H1 (cell line): ENCODE data around the gene TEX14.

Experiments
- CBX5 ChIP-seq: fragments of 300-800, 300-1000 bp; sonication (generic); IDR thresholded peaks from 2 replicates; pipeline ENCODE4 v1.7.1; 2016; ENCODE audit warnings: antibody characterized with exemption, low read length, low read depth
- CTCF ChIP-seq, 3 experiments: IDR thresholded peaks; 1 replicate in 2 of 3; 2 replicates in 1 of 3; pipeline versions ENCODE4 v1.5.1 to v1.6.1; 2011; ENCODE audit warnings: low read length in 3 of 3, mild to moderate bottlenecking in 3 of 3, inconsistent platforms in 2 of 3, low read depth in 1 of 3, moderate library complexity in 1 of 3; ENCODE audit not compliant: insufficient read depth in 1 of 3; ENCODE audit errors: control extremely low read depth in 1 of 3
- EZH2 ChIP-seq: fragments of 200-600 bp; sonication (generic); IDR thresholded peaks from 2 replicates; pipeline ENCODE4 v1.7.1; 2012; ENCODE audit warnings: low read depth, mild to moderate bottlenecking, moderate library complexity, low read length, inconsistent platforms; ENCODE audit not compliant: severe bottlenecking
- GTF2F1 ChIP-seq: IDR thresholded peaks from 2 replicates; pipeline ENCODE4 v1.6.1; 2012; ENCODE audit warnings: low read depth, low read length, improper control_type of control experiment, borderline replicate concordance
- JUND ChIP-seq: IDR thresholded peaks from 2 replicates; pipeline ENCODE4 v1.6.1; 2011; ENCODE audit warnings: mild to moderate bottlenecking, improper control_type of control experiment, low read length
- MAX ChIP-seq: IDR thresholded peaks from 2 replicates; pipeline ENCODE4 v1.6.1; 2012; ENCODE audit warnings: inconsistent platforms

GRCh38 chr17:58615768-58616659 is 75.8 kb downstream of the TEX14 start:
- TF ChIP-seq CTCF (IDR thresholded peaks at IDR 0.05; ENCODE audit: control extremely low read depth in 1 of 3, insufficient read depth in 1 of 3, low read depth in 1 of 3, low read length in 3 of 3) (no peak), JUND (no peak), EZH2 (no peak), CBX5 (no peak), MAX (no peak), GTF2F1 (no peak)
